GM12878 (cell line): ENCODE results near the gene TBX15. TPM values are rescaled to one million over a fixed set of nuclear protein-coding genes. Genes with fewer than 3 reads are reported as not detected.

Source experiments
- ATAC-seq: fragments of 200-7000 bp; cut with Tn5 transposase; 3 replicates; pipeline ENCODE4 v1.9.1; 2020; ENCODE audit warnings: mild to moderate bottlenecking, moderate library complexity
- BruUV-seq: library from RNA; stranded (reverse); fragments of 400-500 nt; replicated peaks from 2 replicates; lab custom pipeline; 2021; lab: Mats Ljungman, UMichigan
- CTCF ChIA-PET: fragments of 300-600 bp; sonication (Branson Sonifier 250); formaldehyde crosslinking; extraction: SDS; loops from one replicate; lab custom pipeline; 2021; ENCODE audit warnings: inconsistent platforms; lab: Yijun Ruan, JAX
- POLR2A ChIA-PET: fragments of 350-600 bp; formaldehyde crosslinking; extraction: SDS; loops from one replicate; lab custom pipeline; 2021; ENCODE audit warnings: inconsistent platforms; lab: Charles Lee
- RAD21 ChIA-PET: fragments of 300-600 bp; sonication (Branson Sonifier 250); formaldehyde crosslinking; loops from one replicate; lab custom pipeline; 2023; ENCODE audit warnings: antibody characterized with exemption; ENCODE audit not compliant: unreplicated experiment; lab: Charles Lee
- SMC1A ChIA-PET: fragments of 300-600 bp; sonication (Branson Sonifier 250); formaldehyde crosslinking; loops from one replicate; lab custom pipeline; 2023; ENCODE audit not compliant: unreplicated experiment, uncharacterized antibody; lab: Charles Lee
- DNase-seq: peaks from one replicate; pipeline ENCODE4 v3.0.0-alpha.2; 2011; ENCODE audit warnings: low read depth, low spot score
- FAIRE-seq: peaks from 3 replicates; lab custom pipeline; 2011; peaks lifted over from hg19 to GRCh38; lab: Jason Lieb, UNC
- H2AFZ ChIP-seq: 2 replicates; pipeline ENCODE4 v1.6.0; 2011; ENCODE audit warnings: low read depth, low read length, control low read depth; ENCODE audit not compliant: control insufficient read depth
- H3K27ac ChIP-seq: 2 replicates; pipeline ENCODE4 v1.5.1; 2011; ENCODE audit warnings: control low read depth; ENCODE audit not compliant: control insufficient read depth, insufficient read depth
- H3K27me3 ChIP-seq, 2 experiments: replicated peaks in 1 of 2; 2 replicates each; pipeline versions ENCODE4 v1.6.0 to v1.6.1; 2011; ENCODE audit warnings: low read length in 1 of 2; ENCODE audit not compliant: control insufficient read depth in 2 of 2, insufficient read depth in 2 of 2
- H3K36me3 ChIP-seq, 2 experiments: 2 replicates each; pipeline ENCODE4 v1.5.1; 2011; ENCODE audit warnings: low read length in 1 of 2; ENCODE audit not compliant: control insufficient read depth in 2 of 2, insufficient read depth in 2 of 2
- H3K4me1 ChIP-seq: 2 replicates; pipeline ENCODE4 v1.6.1; 2011; ENCODE audit warnings: mild to moderate bottlenecking, low read length, moderate library complexity, mixed read lengths; ENCODE audit not compliant: control insufficient read depth, insufficient read depth
- H3K4me2 ChIP-seq: 2 replicates; pipeline ENCODE4 v1.6.0; 2011; ENCODE audit warnings: control low read depth; ENCODE audit not compliant: control insufficient read depth, insufficient read depth
- H3K4me3 ChIP-seq: fragments of 200-600 bp; sonication (generic); 2 replicates; pipeline ENCODE4 v1.5.1; 2016
- H3K79me2 ChIP-seq: 2 replicates; pipeline ENCODE4 v1.6.0; 2011; ENCODE audit warnings: low read length; ENCODE audit not compliant: control insufficient read depth, insufficient read depth
- H3K9ac ChIP-seq: 2 replicates; pipeline ENCODE4 v1.8.0; 2011; ENCODE audit warnings: low read length, control low read depth, mixed read lengths; ENCODE audit not compliant: control insufficient read depth, insufficient read depth
- H3K9me3 ChIP-seq: replicated peaks from 3 replicates; pipeline ENCODE4 v1.5.1; 2011; ENCODE audit warnings: mild to moderate bottlenecking, low read length; ENCODE audit not compliant: control insufficient read depth, insufficient read depth
- H4K20me1 ChIP-seq: 2 replicates; pipeline ENCODE4 v1.6.0; 2011; ENCODE audit not compliant: control insufficient read depth, insufficient read depth
- CEBPB ChIP-seq, 2 experiments: fragments of 150-350 bp in 1 of 2; IDR thresholded peaks; 2 replicates each; pipeline ENCODE4 v1.6.1; 2012 to 2014; ENCODE audit warnings: low read depth in 2 of 2, low read length in 2 of 2, borderline replicate concordance in 1 of 2, inconsistent platforms in 1 of 2
- MYB ChIP-seq: fragments of 150-350 bp; IDR thresholded peaks from 2 replicates; pipeline ENCODE4 v1.6.1; 2014; ENCODE audit warnings: mild to moderate bottlenecking, low read depth, low read length, borderline replicate concordance
- STAT1 ChIP-seq: fragments of 450-650 bp; conservative IDR thresholded peaks from 2 replicates; pipeline ENCODE4 v1.6.1; 2014; ENCODE audit warnings: antibody characterized with exemption, mild to moderate bottlenecking
- whole genome bisulfite sequencing: methylation state at CpG from one replicate; pipeline ENCODE4 v1.1.6; 2016; ENCODE audit warnings: low lambda C conversion rate; ENCODE audit not compliant: insufficient replicate concordance, insufficient coverage; ENCODE audit errors: missing lambda C conversion rate; 5-methylcytosine and 5-hydroxymethylcytosine counted together
- in situ Hi-C: fragments of 300-500 bp; cut with MboI; formaldehyde crosslinking; loops from 9 replicates; pipeline ENCODE4 v1.14.3; 2018; ENCODE audit warnings: mixed read lengths
- intact Hi-C: fragments of 100-400 bp; cut with micrococcal nuclease; formaldehyde crosslinking; loops from one replicate; pipeline ENCODE4 v1.14.2; 2022; ENCODE audit not compliant: unreplicated experiment
- polyA plus RNA-seq, 11 experiments: library from polyadenylated mRNA; depleted of rRNA in 4 of 11; unstranded in 6 of 11; stranded (reverse) in 5 of 11; fragments of >200 nt; fragmentation: Nextera tagmentation in 4 of 11; fragmentation: Illumina TruSeq in 1 of 11; extraction: Ambion mirVana in 4 of 11; extraction: Trizol in 1 of 11; gene quantifications; 1 replicate in 1 of 11; 2 replicates in 10 of 11; pipeline versions ENCODE4 v1.2.1 to v1.2.3, GENCODE V29; 2011 to 2016; ENCODE audit warnings: inconsistent platforms in 2 of 11, missing spikeins in 2 of 11, low read depth in 1 of 11
- total RNA-seq, 4 experiments: library from RNA; depleted of rRNA in 3 of 4; stranded (reverse); fragments of >200 nt in 3 of 4; fragmentation: Illumina TruSeq in 1 of 4; extraction: Trizol in 1 of 4; gene quantifications; 2 replicates each; pipeline versions ENCODE4 v1.2.1 to v1.2.3, GENCODE V29; 2013 to 2021
- TF ChIP-seq, protein P1 (sequence below): fragments of 450-650 bp; formaldehyde crosslinking; IDR thresholded peaks from 2 replicates; pipeline ENCODE4 v1.4.0; 2020; ENCODE audit warnings: mild to moderate bottlenecking, moderate library complexity
- TF ChIP-seq, protein P2 (sequence below): fragments of 450-650 bp; IDR thresholded peaks from 2 replicates; pipeline ENCODE4 v1.6.1; 2014; ENCODE audit warnings: mild to moderate bottlenecking
- TF ChIP-seq, protein P3 (sequence below): fragments of 450-650 bp; formaldehyde crosslinking; IDR thresholded peaks from 2 replicates; pipeline ENCODE4 v1.4.0; 2022; ENCODE audit warnings: mild to moderate bottlenecking, moderate library complexity
- TF ChIP-seq, protein P4 (sequence below): fragments of 450-650 bp; IDR thresholded peaks from 2 replicates; pipeline ENCODE4 v1.6.1; 2017; ENCODE audit warnings: borderline replicate concordance

TBX15 gene
- total and polyA plus RNA-seq, 10 of the 15 experiments (the other 5 are each of a cell fraction or from before 2014, with no cell fraction given) = 0.64 to 9.4 (median 0.99) TPM

DNA sequence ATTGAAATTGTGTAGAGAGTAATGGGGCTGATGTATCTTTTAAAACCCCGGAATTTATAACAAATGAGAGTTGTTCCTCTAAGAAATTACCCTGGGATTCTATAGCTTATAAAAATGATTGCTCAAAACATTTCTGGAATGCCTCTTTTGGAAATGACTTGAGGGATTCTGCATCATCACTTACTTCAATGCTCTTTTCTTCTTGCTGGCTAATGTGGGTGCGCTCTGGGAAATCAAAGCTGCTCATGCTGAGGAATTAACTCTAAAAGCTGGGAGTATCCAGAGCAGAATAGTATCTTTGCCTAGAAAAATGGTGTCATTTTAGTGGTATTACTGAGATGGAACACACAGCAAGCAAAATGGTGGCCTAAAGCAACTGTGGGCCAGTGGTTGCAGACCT lies 23.0 kb upstream of the TBX15 start:
- Histone ChIP-seq H3K27me3 (peaks cover 2 to 8% of the 10 kb centered on the region in 2 experiments; a peak in 3 of 4 replicates), H2AFZ (no peak overlapping the region), H3K4me3 (no peak overlapping the region), H3K36me3 (no peaks in the 10 kb centered on the region), H3K27ac (no peak overlapping the region), H3K9ac (no peak overlapping the region)
- ChIA-PET RAD21 (no interaction called here), SMC1A (interaction anchor here (1.2 to 1.6 kb wide), 2 partner anchors 16 to 124 kb away, joined by 3 to 4 read pairs; no protein-coding TSS in a partner anchor), POLR2A (no interaction called here)
- WGBS = 44% methylated on average over 2 of the region's 2 CpGs
- in situ Hi-C loops = loop anchor here (5.0 kb wide), 1 partner anchor 859 kb away; no protein-coding TSS in a partner anchor
- no peak for FAIRE-seq
- TF ChIP-seq, protein P1, sequence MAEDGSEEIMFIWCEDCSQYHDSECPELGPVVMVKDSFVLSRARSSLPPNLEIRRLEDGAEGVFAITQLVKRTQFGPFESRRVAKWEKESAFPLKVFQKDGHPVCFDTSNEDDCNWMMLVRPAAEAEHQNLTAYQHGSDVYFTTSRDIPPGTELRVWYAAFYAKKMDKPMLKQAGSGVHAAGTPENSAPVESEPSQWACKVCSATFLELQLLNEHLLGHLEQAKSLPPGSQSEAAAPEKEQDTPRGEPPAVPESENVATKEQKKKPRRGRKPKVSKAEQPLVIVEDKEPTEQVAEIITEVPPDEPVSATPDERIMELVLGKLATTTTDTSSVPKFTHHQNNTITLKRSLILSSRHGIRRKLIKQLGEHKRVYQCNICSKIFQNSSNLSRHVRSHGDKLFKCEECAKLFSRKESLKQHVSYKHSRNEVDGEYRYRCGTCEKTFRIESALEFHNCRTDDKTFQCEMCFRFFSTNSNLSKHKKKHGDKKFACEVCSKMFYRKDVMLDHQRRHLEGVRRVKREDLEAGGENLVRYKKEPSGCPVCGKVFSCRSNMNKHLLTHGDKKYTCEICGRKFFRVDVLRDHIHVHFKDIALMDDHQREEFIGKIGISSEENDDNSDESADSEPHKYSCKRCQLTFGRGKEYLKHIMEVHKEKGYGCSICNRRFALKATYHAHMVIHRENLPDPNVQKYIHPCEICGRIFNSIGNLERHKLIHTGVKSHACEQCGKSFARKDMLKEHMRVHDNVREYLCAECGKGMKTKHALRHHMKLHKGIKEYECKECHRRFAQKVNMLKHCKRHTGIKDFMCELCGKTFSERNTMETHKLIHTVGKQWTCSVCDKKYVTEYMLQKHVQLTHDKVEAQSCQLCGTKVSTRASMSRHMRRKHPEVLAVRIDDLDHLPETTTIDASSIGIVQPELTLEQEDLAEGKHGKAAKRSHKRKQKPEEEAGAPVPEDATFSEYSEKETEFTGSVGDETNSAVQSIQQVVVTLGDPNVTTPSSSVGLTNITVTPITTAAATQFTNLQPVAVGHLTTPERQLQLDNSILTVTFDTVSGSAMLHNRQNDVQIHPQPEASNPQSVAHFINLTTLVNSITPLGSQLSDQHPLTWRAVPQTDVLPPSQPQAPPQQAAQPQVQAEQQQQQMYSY (CRISPR knock-in tag) = no peak
- TF ChIP-seq, protein P2, sequence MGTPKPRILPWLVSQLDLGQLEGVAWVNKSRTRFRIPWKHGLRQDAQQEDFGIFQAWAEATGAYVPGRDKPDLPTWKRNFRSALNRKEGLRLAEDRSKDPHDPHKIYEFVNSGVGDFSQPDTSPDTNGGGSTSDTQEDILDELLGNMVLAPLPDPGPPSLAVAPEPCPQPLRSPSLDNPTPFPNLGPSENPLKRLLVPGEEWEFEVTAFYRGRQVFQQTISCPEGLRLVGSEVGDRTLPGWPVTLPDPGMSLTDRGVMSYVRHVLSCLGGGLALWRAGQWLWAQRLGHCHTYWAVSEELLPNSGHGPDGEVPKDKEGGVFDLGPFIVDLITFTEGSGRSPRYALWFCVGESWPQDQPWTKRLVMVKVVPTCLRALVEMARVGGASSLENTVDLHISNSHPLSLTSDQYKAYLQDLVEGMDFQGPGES = no peak
- TF ChIP-seq MYB (no peak), CEBPB (IDR thresholded peaks at IDR 0.05; ENCODE audit: borderline replicate concordance in 1 of 2, low read depth in 2 of 2, low read length in 2 of 2) (no peak), STAT1 (no peak)
- TF ChIP-seq, protein P3, sequence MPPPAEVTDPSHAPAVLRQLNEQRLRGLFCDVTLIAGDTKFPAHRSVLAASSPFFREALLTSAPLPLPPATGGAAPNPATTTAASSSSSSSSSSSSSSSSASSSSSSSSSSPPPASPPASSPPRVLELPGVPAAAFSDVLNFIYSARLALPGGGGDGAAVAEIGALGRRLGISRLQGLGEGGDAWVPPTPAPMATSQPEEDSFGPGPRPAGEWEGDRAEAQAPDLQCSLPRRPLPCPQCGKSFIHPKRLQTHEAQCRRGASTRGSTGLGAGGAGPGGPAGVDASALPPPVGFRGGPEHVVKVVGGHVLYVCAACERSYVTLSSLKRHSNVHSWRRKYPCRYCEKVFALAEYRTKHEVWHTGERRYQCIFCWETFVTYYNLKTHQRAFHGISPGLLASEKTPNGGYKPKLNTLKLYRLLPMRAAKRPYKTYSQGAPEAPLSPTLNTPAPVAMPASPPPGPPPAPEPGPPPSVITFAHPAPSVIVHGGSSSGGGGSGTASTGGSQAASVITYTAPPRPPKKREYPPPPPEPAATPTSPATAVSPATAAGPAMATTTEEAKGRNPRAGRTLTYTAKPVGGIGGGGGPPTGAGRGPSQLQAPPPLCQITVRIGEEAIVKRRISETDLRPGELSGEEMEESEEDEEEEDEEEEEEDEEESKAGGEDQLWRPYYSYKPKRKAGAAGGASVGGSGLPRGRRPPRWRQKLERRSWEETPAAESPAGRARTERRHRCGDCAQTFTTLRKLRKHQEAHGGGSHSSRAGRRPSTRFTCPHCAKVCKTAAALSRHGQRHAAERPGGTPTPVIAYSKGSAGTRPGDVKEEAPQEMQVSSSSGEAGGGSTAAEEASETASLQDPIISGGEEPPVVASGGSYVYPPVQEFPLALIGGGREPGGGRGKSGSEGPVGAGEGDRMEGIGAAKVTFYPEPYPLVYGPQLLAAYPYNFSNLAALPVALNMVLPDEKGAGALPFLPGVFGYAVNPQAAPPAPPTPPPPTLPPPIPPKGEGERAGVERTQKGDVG (CRISPR knock-in tag) = no peak
- TF ChIP-seq, protein P4, sequence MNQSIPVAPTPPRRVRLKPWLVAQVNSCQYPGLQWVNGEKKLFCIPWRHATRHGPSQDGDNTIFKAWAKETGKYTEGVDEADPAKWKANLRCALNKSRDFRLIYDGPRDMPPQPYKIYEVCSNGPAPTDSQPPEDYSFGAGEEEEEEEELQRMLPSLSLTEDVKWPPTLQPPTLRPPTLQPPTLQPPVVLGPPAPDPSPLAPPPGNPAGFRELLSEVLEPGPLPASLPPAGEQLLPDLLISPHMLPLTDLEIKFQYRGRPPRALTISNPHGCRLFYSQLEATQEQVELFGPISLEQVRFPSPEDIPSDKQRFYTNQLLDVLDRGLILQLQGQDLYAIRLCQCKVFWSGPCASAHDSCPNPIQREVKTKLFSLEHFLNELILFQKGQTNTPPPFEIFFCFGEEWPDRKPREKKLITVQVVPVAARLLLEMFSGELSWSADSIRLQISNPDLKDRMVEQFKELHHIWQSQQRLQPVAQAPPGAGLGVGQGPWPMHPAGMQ = no peak
- TF ChIP-seq, all 136 proteins: peak for 0
- no TSS peak for BruUV-seq
- ATAC-seq (no peak), DNase-seq (no peak)
- no peaks in the 10 kb centered on the region for H4K20me1 ChIP-seq
- no peaks in the 10 kb centered on the region for H3K79me2 ChIP-seq
- intact Hi-C loops = no loop called here
- peaks cover 4% of the 10 kb centered on the region; the same call in 1 of the 3 replicates for H3K9me3 ChIP-seq
- no peak overlapping the region for H3K4me2 ChIP-seq
- H3K4me1 ChIP-seq = no peaks in the 10 kb centered on the region
- CTCF ChIA-PET = interaction anchor here (1.0 to 5.4 kb wide), 3 partner anchors 135 to 857 kb away, joined by 3 to 21 read pairs (median 3); no protein-coding TSS in a partner anchor
